HEK293 (cell line): Measurements from ENCODE around the gene POTEJ.
"Not testable (repeated sequence)": the region's sequence is repeated elsewhere in the genome, so short reads cannot be mapped to it uniquely, and the experiment has no call there.

ENCODE experiments used
- CTCF ChIP-seq: fragments of 450-650 bp; formaldehyde crosslinking; IDR thresholded peaks from 2 replicates; pipeline ENCODE4 v1.5.1; 2016; ENCODE audit warnings: missing biosample characterization, missing genetic modification characterization
- YY1 ChIP-seq: fragments of 450-650 bp; formaldehyde crosslinking; IDR thresholded peaks from 2 replicates; pipeline ENCODE4 v1.5.1; 2018; ENCODE audit warnings: missing biosample characterization, missing genetic modification characterization
- YY2 ChIP-seq: fragments of 450-650 bp; formaldehyde crosslinking; IDR thresholded peaks from 2 replicates; pipeline ENCODE4 v1.5.1; 2016; ENCODE audit warnings: missing biosample characterization, missing genetic modification characterization
- ZBTB49 ChIP-seq: fragments of 450-650 bp; formaldehyde crosslinking; IDR thresholded peaks from 2 replicates; pipeline ENCODE4 v1.5.1; 2016; ENCODE audit warnings: missing biosample characterization, missing genetic modification characterization, low read depth
- ZNF121 ChIP-seq: fragments of 450-650 bp; formaldehyde crosslinking; IDR thresholded peaks from 2 replicates; pipeline ENCODE4 v1.5.1; 2016; ENCODE audit warnings: missing biosample characterization, missing genetic modification characterization
- ZNF184 ChIP-seq: fragments of 450-650 bp; IDR thresholded peaks from 2 replicates; pipeline ENCODE4 v1.5.1; 2018; ENCODE audit warnings: missing biosample characterization, mild to moderate bottlenecking, missing genetic modification characterization

GRCh38 chr2:130670026-130670745 lies 58.9 kb downstream of the POTEJ start:
- TF ChIP-seq CTCF (tag by site-specific recombination); ZNF121 (tag by site-specific recombination); ZNF184 (tag by site-specific recombination); YY1 (tag by site-specific recombination); YY2; ZBTB49: not testable (repeated sequence)
